Measurements from ENCODE around the gene LPP.

GRCh38 chr3:188746291-188746783, 592.4 kb downstream of the LPP start:
- TF ChIP-seq FOXA3 (CRISPR knock-in tag; conservative IDR thresholded peaks at IDR 0.05 in 1 of 2, IDR thresholded peaks at IDR 0.05 in 1 of 2) (no peak), ELF1 (tag; IDR thresholded peaks at IDR 0.05) (no peak), POLR2A (conservative IDR thresholded peaks at IDR 0.05) (no peak), ZNF696 (CRISPR knock-in tag; conservative IDR thresholded peaks at IDR 0.05) (no peak), EP300 (IDR thresholded peaks at IDR 0.05; ENCODE audit: low read length) (no peak)

All from K562 (cell line).